HCT116 (cell line): ENCODE data around the gene MMEL1. TPM values are rescaled to one million over a fixed set of nuclear protein-coding genes. Genes with fewer than 3 reads are reported as not detected.

ENCODE experiments used
- ATAC-seq: fragments of 200-7000 bp; cut with Tn5 transposase; 2 replicates; pipeline ENCODE4 v1.9.1; 2020; ENCODE audit warnings: mild to moderate bottlenecking, moderate library complexity
- BruUV-seq: library from RNA; stranded (reverse); fragments of 400-500 nt; replicated peaks from 2 replicates; lab custom pipeline; 2021; lab: Mats Ljungman, UMichigan
- CTCF ChIA-PET: fragments of 300-600 bp; sonication (Branson Sonifier 250); formaldehyde crosslinking; loops from one replicate; lab custom pipeline; 2021; ENCODE audit warnings: antibody characterized with exemption; lab: Charles Lee
- POLR2A ChIA-PET: fragments of 300-600, 350-600 bp; sonication (Branson Sonifier 250); formaldehyde crosslinking; loops from one replicate; lab custom pipeline; 2021; ENCODE audit warnings: antibody characterized with exemption; lab: Charles Lee
- RAD21 ChIA-PET, 2 experiments: fragments of 300-600 bp; sonication (Branson Sonifier 250); formaldehyde crosslinking; loops; one replicate each; lab custom pipeline; 2023; ENCODE audit warnings: low total read pairs in 2 of 2; ENCODE audit not compliant: uncharacterized antibody in 2 of 2, unreplicated experiment in 2 of 2, low non-redundant PET in 1 of 2; lab: Charles Lee
- DNase-seq: peaks from one replicate; pipeline ENCODE4 v3.0.0-alpha.2; 2010; ENCODE audit warnings: low read depth, low spot score
- H2AFZ ChIP-seq: fragments of 200-600 bp; shearing (Covaris generic), sonication (generic); 2 replicates; pipeline ENCODE4 v1.6.1; 2017; ENCODE audit warnings: low read depth, mixed run types, mixed read lengths, antibody characterized with exemption, low read length; ENCODE audit not compliant: poor library complexity, severe bottlenecking
- H3K27ac ChIP-seq: 2 replicates; pipeline ENCODE4 v1.5.1; 2012; ENCODE audit warnings: low read depth, low read length
- H3K27me3 ChIP-seq: fragments of 200-600 bp; sonication (generic); 2 replicates; pipeline ENCODE4 v1.6.1; 2016; ENCODE audit warnings: mixed run types, low read length, mixed read lengths; ENCODE audit not compliant: insufficient read depth
- H3K36me3 ChIP-seq, 2 experiments: fragments of 200-500 bp in 1 of 2; fragments of 200-600 bp in 1 of 2; sonication (Bioruptor generic) in 1 of 2; sonication (generic) in 1 of 2; 2 replicates each; pipeline versions ENCODE4 v1.5.1 to v1.6.1; 2014 to 2016; ENCODE audit warnings: low read length in 2 of 2, inconsistent platforms in 1 of 2, mixed read lengths in 1 of 2, mixed run types in 1 of 2; ENCODE audit not compliant: insufficient read depth in 2 of 2, control insufficient read depth in 1 of 2
- H3K4me1 ChIP-seq, 2 experiments: fragments of 200-600 bp in 1 of 2; sonication (generic) in 1 of 2; 2 replicates each; pipeline versions ENCODE4 v1.5.1 to v1.6.1; 2012 to 2017; ENCODE audit warnings: low read length in 2 of 2, inconsistent platforms in 1 of 2, mild to moderate bottlenecking in 1 of 2, mixed read lengths in 1 of 2, mixed run types in 1 of 2, moderate library complexity in 1 of 2; ENCODE audit not compliant: insufficient read depth in 2 of 2, control insufficient read depth in 1 of 2
- H3K4me2 ChIP-seq: fragments of 200-600 bp; sonication (generic); 2 replicates; pipeline ENCODE4 v1.6.1; 2017; ENCODE audit warnings: mixed run types, low read length, mixed read lengths
- H3K4me3 ChIP-seq, 2 experiments: fragments of 200-600 bp in 1 of 2; sonication (generic) in 1 of 2; replicated peaks in 1 of 2; 2 replicates each; pipeline ENCODE4 v1.5.1; 2011 to 2016; ENCODE audit warnings: low read length in 2 of 2, control low read depth in 1 of 2, low read depth in 1 of 2, mild to moderate bottlenecking in 1 of 2, mixed read lengths in 1 of 2, mixed run types in 1 of 2
- H3K79me2 ChIP-seq: fragments of 200-600 bp; sonication (generic); 2 replicates; pipeline ENCODE4 v1.6.1; 2017; ENCODE audit warnings: mild to moderate bottlenecking, mixed run types, low read length, moderate library complexity, mixed read lengths; ENCODE audit not compliant: insufficient read depth
- H3K9ac ChIP-seq: fragments of 200-600 bp; sonication (generic); 2 replicates; pipeline ENCODE4 v1.6.1; 2016; ENCODE audit warnings: low read length, mixed read lengths
- H3K9me2 ChIP-seq: fragments of 200-600 bp; sonication (generic), shearing (Covaris generic); 2 replicates; pipeline ENCODE4 v1.6.1; 2017; ENCODE audit warnings: mixed run types, mild to moderate bottlenecking, moderate library complexity; ENCODE audit not compliant: insufficient read depth
- H3K9me3 ChIP-seq, 2 experiments: fragments of 200-500 bp in 1 of 2; fragments of 200-600 bp in 1 of 2; sonication (Bioruptor generic) in 1 of 2; sonication (generic) in 1 of 2; 2 replicates each; pipeline ENCODE4 v1.6.1; 2014 to 2017; ENCODE audit warnings: low read length in 2 of 2, mixed read lengths in 2 of 2, inconsistent platforms in 1 of 2, low read depth in 1 of 2, mild to moderate bottlenecking in 1 of 2, mixed run types in 1 of 2, moderate library complexity in 1 of 2; ENCODE audit not compliant: control insufficient read depth in 1 of 2, insufficient read depth in 1 of 2
- H4K20me1 ChIP-seq: fragments of 200-600 bp; sonication (generic), shearing (Covaris generic); 2 replicates; pipeline ENCODE4 v1.6.1; 2017; ENCODE audit warnings: mixed run types, mild to moderate bottlenecking, moderate library complexity; ENCODE audit not compliant: insufficient read depth
- POLR2AphosphoS5 ChIP-seq: IDR thresholded peaks from 2 replicates; pipeline ENCODE4 v1.6.1; 2011; ENCODE audit warnings: mild to moderate bottlenecking, low read depth, low read length, moderate library complexity
- SIN3A ChIP-seq: IDR thresholded peaks from 2 replicates; pipeline ENCODE4 v1.6.1; 2012; ENCODE audit warnings: low read depth
- SP1 ChIP-seq: IDR thresholded peaks from 2 replicates; pipeline ENCODE4 v1.6.1; 2012; ENCODE audit warnings: low read depth
- ZNF274 ChIP-seq: fragments of 200-500 bp; sonication (Bioruptor generic); IDR thresholded peaks from 2 replicates; pipeline ENCODE4 v1.6.1; 2014; ENCODE audit warnings: mild to moderate bottlenecking, low read depth, low read length, inconsistent platforms
- intact Hi-C: fragments of 100-400 bp; cut with micrococcal nuclease; formaldehyde crosslinking; loops from 2 replicates; pipeline ENCODE4 v1.10.0; 2022
- total RNA-seq: library from RNA; stranded (reverse); gene quantifications from one replicate; pipeline ENCODE4 v1.2.1, GENCODE V29; 2021; ENCODE audit not compliant: unreplicated experiment
- TF ChIP-seq, protein P1 (sequence below): IDR thresholded peaks from 2 replicates; pipeline ENCODE4 v1.6.1; 2012

The MMEL1 gene
- total RNA-seq, 1 experiment from 2014 or later, result 2.7 TPM

DNA sequence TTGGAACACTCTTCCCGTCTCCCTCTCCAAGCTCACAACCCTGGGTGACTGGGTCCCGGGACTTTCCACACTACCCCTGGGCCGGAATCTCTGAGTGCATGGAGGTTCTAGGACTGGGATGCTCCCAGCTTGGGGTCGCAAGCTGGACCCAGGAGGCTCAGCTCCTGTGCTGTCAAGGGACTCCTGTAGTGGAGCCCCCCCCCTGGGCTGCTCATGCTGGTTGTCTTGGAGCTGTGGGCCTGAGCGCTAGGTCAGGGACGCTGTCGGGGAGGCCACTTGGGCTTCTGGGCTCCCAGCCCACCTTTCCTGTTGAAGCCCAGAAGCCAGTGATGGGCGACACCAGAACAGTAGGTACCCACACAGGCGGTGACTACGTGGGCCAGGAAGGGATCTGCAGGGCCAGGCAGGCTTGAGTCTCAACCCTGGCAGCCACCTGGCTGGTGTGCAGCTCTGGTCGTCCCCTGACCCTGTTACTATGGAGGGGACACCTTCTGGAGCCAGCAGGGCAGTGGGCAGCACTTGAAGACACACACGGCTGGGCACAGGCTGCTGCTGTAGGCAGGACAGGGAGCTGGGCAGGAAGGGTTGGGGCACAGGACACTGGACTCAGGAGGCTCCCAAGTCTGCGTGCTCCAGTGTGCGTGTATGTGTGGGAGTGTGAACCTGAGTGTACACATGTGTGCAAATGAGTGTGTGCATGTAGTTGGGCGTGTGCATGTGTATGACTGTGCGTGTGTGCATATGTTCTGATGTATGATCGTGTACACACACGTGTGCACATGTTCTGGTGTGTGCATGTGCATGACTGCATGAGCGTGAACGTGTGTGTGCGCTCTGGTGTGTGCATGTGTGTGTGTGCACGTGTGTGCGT, 3.0 kb downstream of the MMEL1 start:
- H3K36me3 ChIP-seq, result no peaks in the 10 kb centered on the region
- no peak overlapping the region for H3K27ac ChIP-seq
- H3K4me1 ChIP-seq, result peaks cover 0 to 6% of the 10 kb centered on the region in 2 experiments; a peak in 2 of 4 replicates
- H3K9me2 ChIP-seq, result no peaks in the 10 kb centered on the region
- no peaks in the 10 kb centered on the region for H4K20me1 ChIP-seq
- no peaks in the 10 kb centered on the region for H3K27me3 ChIP-seq
- H3K9me3 ChIP-seq, result peaks cover 0 to 7% of the 10 kb centered on the region in 2 experiments; a peak in 1 of 4 replicates
- CTCF ChIA-PET, result no interaction called here
- no peak for TF ChIP-seq POLR2AphosphoS5
- TF ChIP-seq, protein P1, sequence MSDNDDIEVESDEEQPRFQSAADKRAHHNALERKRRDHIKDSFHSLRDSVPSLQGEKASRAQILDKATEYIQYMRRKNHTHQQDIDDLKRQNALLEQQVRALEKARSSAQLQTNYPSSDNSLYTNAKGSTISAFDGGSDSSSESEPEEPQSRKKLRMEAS, result no peak
- TF ChIP-seq, all 23 proteins: peak for 0
- no TSS peak for BruUV-seq
- no peak for DNase-seq
- intact Hi-C loops, result no loop called here
- no peak overlapping the region for H3K4me2 ChIP-seq
- POLR2A ChIA-PET, result no interaction called here
- no peak for ATAC-seq
- H2AFZ ChIP-seq, result no peak overlapping the region
- H3K4me3 ChIP-seq, result no peak overlapping the region
- no peak overlapping the region for H3K9ac ChIP-seq
- RAD21 ChIA-PET, result interaction anchor here in 1 of 2 experiments (0.6 kb wide), 1 partner anchor 721 kb away, joined by 7 read pairs; no protein-coding TSS in a partner anchor
- H3K79me2 ChIP-seq, result no peaks in the 10 kb centered on the region

- no peaks in the 10 kb centered on the region for H3K27me3 ChIP-seq
- no peak for TF ChIP-seq SP1
- TF ChIP-seq POLR2AphosphoS5, result no peak
- TF ChIP-seq ZNF274, result no peak
- no peak for TF ChIP-seq SIN3A
- intact Hi-C loops, result no loop called here
- H3K4me3 ChIP-seq, result no peak overlapping the region
- ATAC-seq (no peak), DNase-seq (no peak)
- BruUV-seq, result no TSS peak
- peaks cover 0 to 7% of the 10 kb centered on the region in 2 experiments; a peak in 1 of 4 replicates for H3K9me3 ChIP-seq
- no peak overlapping the region for H3K27ac ChIP-seq
- H3K79me2 ChIP-seq, result no peaks in the 10 kb centered on the region
- no peaks in the 10 kb centered on the region for H3K36me3 ChIP-seq
- H3K9ac ChIP-seq, result no peak overlapping the region
- no peaks in the 10 kb centered on the region for H4K20me1 ChIP-seq
- ChIA-PET POLR2A (no interaction called here), RAD21 (no interaction called here), CTCF (no interaction called here)
- no peak overlapping the region for H2AFZ ChIP-seq
- H3K4me1 ChIP-seq, result peaks cover 0 to 6% of the 10 kb centered on the region in 2 experiments; a peak in 2 of 4 replicates
- no peak overlapping the region for H3K4me2 ChIP-seq
- no peaks in the 10 kb centered on the region for H3K9me2 ChIP-seq
These were observed 3.7 kb downstream of the MMEL1 start for GRCh38 chr1:2628933-2629626.
